ENCODE measurements around the gene MAEA.

MAEA gene

GRCh38 chr4:1379801-1380331 lies 90.2 kb downstream of the MAEA start:
- no peak overlapping the region for H3K4me3 ChIP-seq (replicated peaks; ENCODE audit: low read depth, low read length)
- TF ChIP-seq CTCF (IDR thresholded peaks at IDR 0.05; ENCODE audit: low read length, missing control alignments), result no peak
- DNase-seq (ENCODE audit: low read depth), result no peak

- H3K4me3 ChIP-seq (replicated peaks; ENCODE audit: low read depth, low read length), result no peak overlapping the region
- no peak for TF ChIP-seq CTCF (IDR thresholded peaks at IDR 0.05; ENCODE audit: low read length, missing control alignments)
- no peak for DNase-seq (ENCODE audit: low read depth)
Observed at GRCh38 chr4:1380368-1381151, 90.9 kb downstream of the MAEA start.

GRCh38 chr4:1381181-1381621 lies 91.5 kb downstream of the MAEA start:
- DNase-seq (ENCODE audit: low read depth), result no peak
- H3K4me3 ChIP-seq (replicated peaks; ENCODE audit: low read depth, low read length), result no peak overlapping the region
- TF ChIP-seq CTCF (IDR thresholded peaks at IDR 0.05; ENCODE audit: low read length, missing control alignments), result no peak

GRCh38 chr4:1381944-1382541 lies 92.4 kb downstream of the MAEA start:
- no peak for DNase-seq (ENCODE audit: low read depth)
- TF ChIP-seq CTCF (IDR thresholded peaks at IDR 0.05; ENCODE audit: low read length, missing control alignments), result no peak
- H3K4me3 ChIP-seq (replicated peaks; ENCODE audit: low read depth, low read length), result no peak overlapping the region

GRCh38 chr4:1382776-1383727 lies 93.4 kb downstream of the MAEA start:
- DNase-seq (ENCODE audit: low read depth), result no peak
- H3K4me3 ChIP-seq (replicated peaks; ENCODE audit: low read depth, low read length), result no peak overlapping the region
- no peak for TF ChIP-seq CTCF (IDR thresholded peaks at IDR 0.05; ENCODE audit: low read length, missing control alignments)

- no peak for TF ChIP-seq CTCF (IDR thresholded peaks at IDR 0.05; ENCODE audit: low read length, missing control alignments)
- no peak overlapping the region for H3K4me3 ChIP-seq (replicated peaks; ENCODE audit: low read depth, low read length)
- no peak for DNase-seq (ENCODE audit: low read depth)
Observed at GRCh38 chr4:1383728-1384591, 94.3 kb downstream of the MAEA start.
